Neural crest cell (in vitro differentiated cells): ENCODE data around the gene OR5AN1. TPM values are rescaled to one million over a fixed set of nuclear protein-coding genes. Genes with fewer than 3 reads are reported as not detected.
"Not testable (repeated sequence)": the region's sequence is repeated elsewhere in the genome, so short reads cannot be mapped to it uniquely, and the experiment has no call there.

Experiments used
- DNase-seq: peaks from one replicate; pipeline ENCODE4 v3.0.0; 2021; ENCODE audit warnings: low read depth, mixed read lengths, low spot score
- H3K27ac Mint-ChIP-seq: one replicate; pipeline ENCODE4 v1.8.0; 2021; ENCODE audit warnings: mild to moderate bottlenecking, mixed read lengths; ENCODE audit not compliant: unreplicated experiment
- H3K27me3 Mint-ChIP-seq: 2 replicates; pipeline ENCODE4 v1.8.0; 2021; ENCODE audit warnings: low read depth, mild to moderate bottlenecking, mixed read lengths
- H3K36me3 Mint-ChIP-seq: 2 replicates; pipeline ENCODE4 v1.8.0; 2021; ENCODE audit warnings: low read depth, mild to moderate bottlenecking, mixed read lengths
- H3K4me1 Mint-ChIP-seq: 2 replicates; pipeline ENCODE4 v1.8.0; 2021; ENCODE audit warnings: mixed read lengths
- H3K4me3 Mint-ChIP-seq: one replicate; pipeline ENCODE4 v1.8.0; 2021; ENCODE audit warnings: mild to moderate bottlenecking, mixed read lengths
- H3K9me3 Mint-ChIP-seq: 2 replicates; pipeline ENCODE4 v1.8.0; 2021; ENCODE audit warnings: mixed read lengths
- CTCF ChIP-seq: fragments of 200-600 bp; sonication (generic); conservative IDR thresholded peaks from 2 replicates; pipeline ENCODE4 v1.5.0; 2021; ENCODE audit warnings: antibody characterized with exemption, mild to moderate bottlenecking
- long read RNA-seq: library from polyadenylated mRNA; unstranded; transcript quantifications from one replicate; pipeline ENCODE4 v2.0.0, GENCODE V29; 2020
- total RNA-seq: library from RNA; stranded (reverse); gene quantifications from 2 replicates; pipeline ENCODE4 v1.2.1, GENCODE V29; 2021

OR5AN1 gene
- total RNA-seq: not detected in 2 replicates
- long read RNA-seq: 0 reads

- H3K36me3 Mint-ChIP-seq: no peaks in the 10 kb centered on the region
- peaks cover 13% of the 10 kb centered on the region for H3K27me3 Mint-ChIP-seq
- no peak for DNase-seq
- no peaks in the 10 kb centered on the region for H3K9me3 Mint-ChIP-seq
- H3K4me1 Mint-ChIP-seq: no peaks in the 10 kb centered on the region
- no peak within 1 kb of the TSS for H3K4me3 Mint-ChIP-seq
- no peak within 1 kb of the TSS for H3K27ac Mint-ChIP-seq
- no peak for TF ChIP-seq CTCF
Observed at GRCh38 chr11:59358595-59358994, at the start of gene OR5AN1. Gene OR5AN1, plus strand, starts transcription at chr11:59358895. Its CDS starts 5,564 bp downstream, at chr11:59364459.

GRCh38 chr11:59335001-59335400 lies 23.7 kb upstream of the OR5AN1 start:
- no peak overlapping the region for H3K27ac Mint-ChIP-seq
- TF ChIP-seq CTCF: no peak

GRCh38 chr11:59336176-59336575 lies 22.5 kb upstream of the OR5AN1 start:
- TF ChIP-seq CTCF: no peak
- peaks cover 9% of the 10 kb centered on the region for H3K9me3 Mint-ChIP-seq
- H3K36me3 Mint-ChIP-seq: peaks cover 3% of the 10 kb centered on the region
- H3K27ac Mint-ChIP-seq: no peak overlapping the region
- no peak for DNase-seq
- no peaks in the 10 kb centered on the region for H3K4me1 Mint-ChIP-seq
- H3K27me3 Mint-ChIP-seq: peaks cover 13% of the 10 kb centered on the region
- H3K4me3 Mint-ChIP-seq: no peak overlapping the region

More at GRCh38 chr11:59335001-59335400, 23.7 kb upstream of the OR5AN1 start:
- Mint-ChIP-seq H3K27me3 (peaks cover 19% of the 10 kb centered on the region), H3K36me3 (no peaks in the 10 kb centered on the region), H3K4me1 (no peaks in the 10 kb centered on the region), H3K9me3 (peaks cover 3% of the 10 kb centered on the region), H3K4me3 (no peak overlapping the region)
- no peak for DNase-seq

DNA sequence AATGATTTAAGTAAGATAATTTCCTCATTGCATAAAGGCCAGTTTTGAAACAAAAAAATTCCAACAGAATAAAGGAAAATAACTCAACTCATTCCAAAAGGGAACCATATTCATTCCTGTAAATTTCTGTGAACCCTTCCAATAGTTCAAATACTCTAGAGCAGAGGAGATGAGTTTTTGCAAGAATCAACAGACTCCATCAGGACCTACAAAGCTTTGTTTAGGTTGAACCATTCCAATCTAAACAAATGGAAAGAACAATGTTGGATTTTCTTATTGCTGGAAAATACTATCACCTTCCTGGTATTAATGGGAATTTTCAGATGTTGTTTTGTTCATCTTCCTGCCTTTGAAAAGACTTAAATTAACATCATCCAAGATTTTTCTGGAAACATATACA lies 21.8 kb upstream of the OR5AN1 start:
- TF ChIP-seq CTCF: no peak
- Mint-ChIP-seq H3K4me3 (no peak overlapping the region), H3K9me3 (peaks cover 9% of the 10 kb centered on the region)

DNA sequence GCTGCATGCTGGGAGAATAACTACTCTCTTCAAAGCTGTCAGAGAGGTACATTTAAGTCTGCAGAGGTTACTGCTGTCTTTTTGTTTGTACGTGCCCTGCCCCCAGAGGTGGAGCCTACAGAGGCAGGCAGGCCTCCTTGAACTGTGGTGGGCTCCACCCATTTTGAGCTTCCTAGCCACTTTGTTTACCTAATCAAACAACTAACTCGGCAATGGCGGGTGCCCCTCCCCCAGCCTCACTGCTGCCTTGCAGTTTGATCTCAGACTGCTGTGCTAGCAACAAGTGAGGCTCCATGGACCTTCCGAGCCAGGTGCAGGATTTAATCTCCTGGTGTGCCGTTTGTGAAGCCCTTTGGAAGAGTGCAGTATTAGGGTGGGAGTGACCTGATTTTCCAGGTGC lies 9.0 kb upstream of the OR5AN1 start:
- not testable (repeated sequence) for H3K36me3 Mint-ChIP-seq, H3K4me3 Mint-ChIP-seq, H3K27ac Mint-ChIP-seq, H3K4me1 Mint-ChIP-seq, DNase-seq
- peaks cover 13% of the 10 kb centered on the region for H3K27me3 Mint-ChIP-seq
- H3K9me3 Mint-ChIP-seq: peaks cover 16% of the 10 kb centered on the region

More for the DNA sequence above, 21.8 kb upstream of the OR5AN1 start:
- Mint-ChIP-seq H3K4me1 (no peaks in the 10 kb centered on the region), H3K27ac (no peak overlapping the region), H3K36me3 (peaks cover 3% of the 10 kb centered on the region), H3K27me3 (peaks cover 14% of the 10 kb centered on the region)
- no peak for DNase-seq

DNA sequence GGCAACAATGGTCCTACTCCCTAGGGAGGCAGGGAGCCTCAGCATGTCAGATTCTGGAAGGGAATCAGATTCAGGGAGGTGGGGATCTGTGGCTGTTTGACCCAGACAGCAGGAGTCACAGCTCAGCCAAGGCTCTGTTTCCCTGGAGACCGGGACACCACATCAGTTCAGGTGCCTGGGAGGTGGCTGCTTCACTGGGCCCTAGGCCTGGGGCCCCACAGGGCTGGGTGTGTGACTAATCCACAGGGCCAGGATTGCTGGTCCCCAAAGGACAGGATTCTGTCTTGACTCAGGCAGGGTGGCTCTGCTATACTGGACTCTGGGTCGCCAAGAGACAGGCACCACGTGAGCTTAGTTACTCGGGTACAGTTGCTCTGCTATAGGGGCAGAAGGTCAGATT lies 3.5 kb upstream of the OR5AN1 start:
- Mint-ChIP-seq H3K4me1 (no peaks in the 10 kb centered on the region), H3K4me3 (no peak overlapping the region), H3K27ac (no peak overlapping the region), H3K36me3 (peaks cover 2% of the 10 kb centered on the region), H3K27me3 (peaks cover 10% of the 10 kb centered on the region), H3K9me3 (peaks cover 10% of the 10 kb centered on the region)
- no peak for DNase-seq
- TF ChIP-seq CTCF: no peak
